Activated effector memory CD4-positive, alpha-beta T cell treated with anti-CD3 and anti-CD28 coated beads, Interleukin-2, amount 50 U/mL, for 16 hours (primary cell): Measurements from ENCODE around the gene KLHL26.
A peak's percentile ranks its signal among the peaks of the same experiment; 100 is the strongest.

Source experiments
- DNase-seq: peaks from one replicate; pipeline ENCODE4 v3.0.0-alpha.2; 2020

Gene KLHL26

GRCh38 chr19:18616023-18616422, 20.8 kb upstream of the KLHL26 start:
- DNase-seq: no peak

- no peak for DNase-seq
Observed at GRCh38 chr19:18617562-18617961, 19.3 kb upstream of the KLHL26 start.

DNA sequence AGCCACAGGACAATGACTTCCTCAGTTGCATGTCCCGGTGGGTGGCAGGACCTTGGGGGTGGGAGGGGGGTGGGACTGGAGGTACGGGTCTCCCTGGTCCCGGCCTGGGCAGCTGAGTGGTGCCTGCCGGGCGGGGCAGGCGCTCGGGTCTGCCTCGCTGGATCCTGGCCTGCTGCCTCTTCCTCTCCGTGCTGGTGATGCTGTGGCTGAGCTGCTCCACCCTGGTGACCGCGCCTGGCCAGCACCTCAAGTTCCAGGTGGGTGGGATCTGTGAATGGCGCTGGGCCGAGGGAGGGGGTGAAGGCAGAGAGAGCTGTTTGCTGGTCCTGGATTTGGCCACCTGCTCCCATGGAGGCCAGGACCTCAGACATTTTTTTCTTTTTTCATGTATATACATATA, 18.6 kb upstream of the KLHL26 start:
- DNase-seq: no peak

GRCh38 chr19:18620311-18620710, 16.5 kb upstream of the KLHL26 start:
- no peak for DNase-seq

- no peak for DNase-seq
Observed at GRCh38 chr19:18620902-18621301, 15.9 kb upstream of the KLHL26 start.

GRCh38 chr19:18626906-18627305, 9.9 kb upstream of the KLHL26 start:
- no peak for DNase-seq

GRCh38 chr19:18629166-18630088, 7.4 kb upstream of the KLHL26 start:
- no peak for DNase-seq

DNA sequence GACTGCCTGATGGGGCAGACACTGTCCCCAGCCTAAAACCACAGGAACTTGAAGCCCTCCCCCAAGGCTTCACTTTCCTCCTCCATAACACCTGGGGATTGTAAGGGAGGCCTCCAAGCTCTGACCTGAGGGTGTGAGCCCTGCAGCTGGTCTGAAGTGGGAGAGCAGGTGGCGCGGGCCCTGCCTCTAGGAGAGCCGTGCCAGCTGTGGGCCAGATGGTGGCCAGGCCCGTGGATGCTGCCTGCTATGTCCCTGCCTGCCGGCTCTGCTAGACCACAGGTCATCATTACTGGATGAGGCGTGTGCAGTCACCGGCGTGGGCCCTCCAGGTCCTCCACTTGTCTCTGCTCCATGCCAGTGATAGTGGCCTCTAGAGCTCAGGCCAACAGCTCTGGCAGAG, 3.5 kb upstream of the KLHL26 start:
- DNase-seq: no peak

GRCh38 chr19:18634612-18635297, 2.1 kb upstream of the KLHL26 start:
- DNase-seq: no peak

DNA sequence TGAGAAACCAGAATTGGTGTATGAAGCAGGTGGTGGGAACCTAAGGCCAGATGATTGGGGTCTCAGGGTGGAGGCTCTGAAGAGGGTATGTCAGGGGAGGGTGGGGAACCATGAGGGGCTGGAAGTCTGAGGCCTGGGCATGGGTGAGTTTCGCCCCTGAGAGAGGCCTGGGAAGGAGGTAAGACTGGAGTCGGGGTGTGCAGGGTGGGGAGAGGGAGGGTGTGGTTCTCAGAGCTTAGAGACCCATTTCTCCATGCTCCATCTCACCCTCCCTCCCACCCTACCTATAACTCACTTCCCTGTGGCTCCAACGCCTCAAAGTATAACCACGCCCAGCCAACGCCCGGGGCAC, 1.0 kb upstream of the KLHL26 start:
- DNase-seq: no peak

DNA sequence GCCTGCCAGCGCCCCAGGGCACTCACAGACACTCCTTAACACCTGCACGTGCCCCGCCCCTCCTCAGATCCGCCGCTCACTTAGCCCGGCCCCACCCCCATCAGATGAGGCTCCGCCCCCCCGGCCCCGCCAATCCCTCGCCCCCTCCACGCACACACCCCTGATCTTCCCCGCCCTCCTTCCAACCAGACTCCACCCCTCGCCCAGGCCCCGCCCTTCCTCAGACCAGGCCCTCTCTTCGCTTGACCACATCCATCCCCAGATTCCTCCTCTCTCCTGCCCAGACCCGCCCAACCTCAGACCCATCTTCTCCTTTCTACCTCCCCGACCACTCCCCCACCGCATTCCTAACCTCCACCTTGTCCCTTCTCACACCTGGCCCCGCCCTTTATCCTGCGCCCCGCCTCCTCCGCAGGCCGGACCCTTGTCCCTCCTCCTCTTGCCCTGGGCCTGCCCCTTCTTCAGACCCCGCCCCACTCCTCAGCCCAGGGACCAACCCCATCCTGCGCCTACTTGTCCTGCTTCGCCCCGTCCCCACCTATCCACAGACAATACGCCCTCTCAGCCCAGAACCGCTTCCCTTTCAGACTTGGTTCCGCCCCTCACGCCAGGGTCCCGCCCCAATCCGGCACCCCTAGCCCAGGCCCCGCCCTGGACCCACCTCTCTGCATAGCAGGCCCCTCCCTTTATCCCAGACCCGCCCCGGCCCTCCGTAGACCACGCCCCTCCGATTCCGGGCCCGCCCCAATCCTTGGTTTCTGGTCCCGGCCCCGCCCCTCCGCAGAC, 452 bp upstream of the KLHL26 start:
- DNase-seq: peak; percentile 100

GRCh38 chr19:18637673-18638630, 1.1 kb downstream of the KLHL26 start:
- DNase-seq: no peak

DNA sequence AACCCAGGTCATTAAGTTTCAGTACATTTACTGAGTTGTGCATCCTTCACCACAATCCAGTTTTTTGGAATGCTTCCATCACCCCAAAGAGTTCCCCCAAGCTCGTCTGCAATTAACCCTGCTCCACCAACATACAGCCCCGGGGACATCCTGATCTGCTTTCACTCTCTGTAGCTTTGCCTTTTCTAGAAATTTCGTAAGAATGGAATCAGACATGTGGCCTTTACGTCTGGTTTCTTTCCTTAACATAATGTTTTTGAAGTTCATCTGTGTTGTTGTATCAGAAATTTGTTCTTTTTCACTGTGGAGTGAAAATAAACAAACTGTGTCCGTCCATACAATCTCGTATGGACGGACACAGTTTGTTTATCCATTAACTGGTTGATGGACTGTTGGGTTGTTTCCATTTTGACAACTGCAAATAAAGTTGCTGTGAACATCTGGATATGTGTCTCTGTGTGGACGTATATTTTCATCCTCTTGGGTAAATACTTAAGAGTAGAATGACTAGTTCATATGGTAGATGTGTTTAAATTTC, 2.9 kb downstream of the KLHL26 start:
- DNase-seq: no peak

DNA sequence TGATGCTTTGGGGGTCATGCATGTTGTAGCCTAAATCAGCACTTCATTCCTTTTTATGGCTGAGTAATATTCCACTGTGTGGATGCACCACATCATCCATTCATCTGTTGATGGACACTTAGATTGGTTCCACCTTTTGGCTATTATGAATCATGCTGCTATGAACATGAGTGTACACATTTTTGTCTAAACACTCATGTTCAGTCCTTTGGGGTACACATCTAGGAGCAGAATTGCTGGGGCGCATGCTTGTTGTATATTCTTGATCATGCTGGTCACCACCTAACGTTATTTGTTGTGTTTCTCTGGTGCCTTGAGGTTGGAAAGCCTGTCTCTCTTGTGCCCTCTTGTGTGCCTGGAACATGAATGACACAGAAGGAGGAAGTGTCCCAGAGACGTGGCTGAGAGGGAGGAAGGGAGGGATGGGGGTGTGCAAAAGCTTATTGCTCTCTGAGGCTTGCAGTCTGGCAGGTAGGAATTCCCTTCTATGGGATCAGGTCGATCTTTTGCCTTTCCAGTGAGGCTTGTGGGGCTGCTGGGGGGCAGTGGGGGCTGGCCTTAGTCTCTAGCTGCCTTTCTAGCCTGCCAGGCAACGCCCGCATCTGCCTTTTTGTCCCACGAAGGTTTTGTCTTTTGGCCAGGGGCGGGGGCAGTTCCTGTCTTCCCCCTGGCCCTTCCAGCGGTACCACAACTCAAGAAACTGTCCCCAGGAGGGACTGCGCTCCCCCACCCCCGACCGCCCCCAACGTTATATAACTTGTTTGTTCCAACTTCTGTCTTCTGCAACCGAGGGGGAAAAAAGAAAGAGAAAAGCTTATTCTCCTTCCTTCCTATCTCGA, 7.6 kb downstream of the KLHL26 start:
- no peak for DNase-seq

GRCh38 chr19:18645035-18645511, 8.2 kb downstream of the KLHL26 start:
- DNase-seq: no peak

DNA sequence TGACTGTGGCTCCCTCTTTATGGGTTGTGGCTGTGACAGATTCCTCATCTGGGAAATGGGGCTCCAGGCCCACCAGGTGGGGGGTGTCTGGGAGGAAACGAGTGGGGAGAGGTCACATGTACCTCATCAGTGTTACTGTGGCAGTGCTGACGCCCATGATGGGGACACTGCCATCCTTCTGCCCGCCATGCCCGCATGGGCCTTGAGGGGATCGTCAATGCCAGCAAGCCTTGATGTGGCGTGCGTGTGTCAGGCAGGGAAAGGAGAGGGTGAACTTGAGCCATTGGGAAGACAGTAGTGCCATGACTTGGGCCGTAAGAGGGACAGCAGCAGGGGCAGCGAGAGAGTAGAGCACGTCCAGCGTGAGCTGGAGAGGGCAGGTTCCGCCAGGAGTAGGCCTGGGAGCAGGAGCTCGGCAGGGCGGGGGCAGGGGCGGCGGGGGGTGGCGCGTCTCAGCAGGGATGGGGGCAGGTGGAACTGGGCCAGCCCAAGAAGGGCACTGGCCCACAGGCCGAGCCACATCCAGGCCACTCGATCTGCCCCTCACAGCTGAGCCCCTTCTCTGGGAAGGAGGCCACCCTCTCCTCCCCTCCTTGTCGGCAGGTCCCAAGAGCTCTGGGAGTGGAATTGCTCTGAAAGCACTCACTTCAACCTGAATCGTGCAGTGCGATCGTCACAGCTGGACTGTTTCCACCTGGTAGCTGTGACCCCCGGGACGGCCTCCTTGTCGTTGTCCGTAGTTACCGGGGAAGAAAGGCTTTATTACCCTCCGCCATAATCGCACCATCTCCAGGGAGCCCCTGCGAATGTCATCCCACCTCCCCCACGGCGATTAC, 9.9 kb downstream of the KLHL26 start:
- DNase-seq: no peak

DNA sequence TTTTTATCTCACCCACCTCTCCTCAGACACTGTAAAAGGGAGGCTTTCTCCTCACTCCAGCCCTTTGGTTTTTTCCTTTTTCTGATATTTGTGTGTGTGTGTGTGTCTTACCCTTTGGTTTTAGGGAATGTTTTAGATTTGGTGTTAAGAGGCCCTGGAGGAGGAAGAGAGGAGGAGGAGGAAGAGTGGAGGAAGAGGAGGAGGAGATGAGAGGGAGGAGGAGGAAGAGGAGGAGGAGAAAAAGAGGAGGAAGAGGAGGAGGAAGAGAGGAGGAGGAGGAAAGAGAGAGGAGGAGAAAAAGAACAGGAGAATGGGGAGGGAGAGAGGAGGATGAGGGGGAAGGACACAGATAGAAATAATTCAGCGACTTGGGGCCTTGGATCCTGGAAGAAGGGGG, 10.5 kb downstream of the KLHL26 start:
- DNase-seq: no peak

DNA sequence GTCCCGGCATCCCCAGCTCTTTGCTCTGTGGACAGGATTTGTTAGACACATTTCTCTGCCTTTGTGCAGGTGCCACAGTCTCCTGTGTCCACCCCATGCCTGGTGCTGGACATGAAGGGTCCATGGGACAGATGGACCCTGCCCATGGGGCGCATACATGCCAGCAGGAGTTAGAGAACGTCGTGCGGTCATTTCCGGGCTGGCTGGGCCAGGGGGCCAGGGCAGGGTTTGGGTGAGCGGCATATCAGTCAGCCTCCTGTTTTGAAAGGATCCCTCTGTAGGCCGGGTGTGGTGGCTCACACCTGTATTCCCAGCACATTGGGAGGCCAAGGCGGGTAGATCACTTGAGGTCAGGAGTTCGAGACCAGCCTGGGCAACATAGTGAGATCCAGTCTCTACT, 11.0 kb downstream of the KLHL26 start:
- no peak for DNase-seq

DNA sequence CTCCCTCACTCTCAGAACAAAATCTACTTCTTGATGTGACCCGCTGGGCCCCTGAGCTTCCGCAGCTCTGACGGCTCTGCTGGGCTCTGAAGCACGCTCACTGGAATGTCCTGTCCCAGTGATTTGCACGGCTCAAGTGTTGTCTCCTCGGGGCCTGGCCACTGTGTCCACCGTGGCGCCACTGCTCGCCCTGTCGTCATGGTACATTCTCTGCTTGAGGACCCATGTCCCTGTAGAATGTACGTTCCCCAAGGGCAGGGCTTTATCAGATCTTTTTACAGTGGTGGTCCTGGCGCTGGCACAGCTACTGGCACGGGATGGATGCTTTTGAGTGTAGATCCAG, 12.1 kb downstream of the KLHL26 start:
- DNase-seq: no peak

DNA sequence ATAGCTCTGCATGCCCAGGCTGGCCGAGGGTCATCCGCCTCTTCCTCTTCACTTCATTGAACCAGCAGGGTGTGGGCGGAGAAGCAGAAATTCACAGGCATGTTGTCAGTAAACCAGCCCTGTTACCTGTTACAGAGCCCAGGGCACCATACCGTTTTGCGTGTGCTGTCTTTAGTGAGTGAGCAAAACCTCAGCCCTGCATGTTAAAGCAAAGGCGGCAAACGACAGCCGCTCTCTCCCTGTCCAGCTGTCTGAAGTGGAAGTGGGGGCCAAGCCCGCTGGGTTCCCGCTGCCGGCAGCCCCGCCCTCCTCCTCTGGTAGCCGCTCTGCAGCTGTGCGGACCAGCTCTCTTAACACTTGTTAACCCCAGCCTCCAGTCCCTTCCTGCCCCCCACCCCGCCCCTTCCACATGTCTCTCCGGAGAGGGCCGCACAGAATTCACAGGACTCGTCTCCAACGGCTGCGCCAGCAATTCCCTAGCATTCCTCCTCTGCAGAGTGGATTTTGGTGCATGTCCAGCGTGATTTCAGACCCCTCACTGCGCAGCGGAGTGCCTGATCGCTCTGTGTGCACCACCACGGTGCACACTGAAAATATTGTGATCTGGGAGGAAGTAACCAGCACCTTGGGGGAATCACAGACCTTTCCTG, 12.7 kb downstream of the KLHL26 start:
- DNase-seq: no peak
